ENCODE measurements around the gene SPAG4. TPM values are rescaled to one million over a fixed set of nuclear protein-coding genes. Genes with fewer than 3 reads are reported as not detected.

SPAG4 gene
- total RNA-seq, 2 experiments from 2014 or later = 6.4 to 6.9 TPM

GRCh38 chr20:35657271-35657670, 41.6 kb downstream of the SPAG4 start:
- Mint-ChIP-seq H3K4me3 (peak overlapping the region; percentile 24), H3K27me3 (no peaks in the 10 kb centered on the region), H3K4me1 (peaks cover 59% of the 10 kb centered on the region), H3K9me3 (ENCODE audit: low read depth) (peaks cover 3% of the 10 kb centered on the region), H3K36me3 (ENCODE audit: low read depth) (peaks cover 42% of the 10 kb centered on the region), H3K27ac (peak overlapping the region; percentile 89)
- intact Hi-C loops (cut with DNase I, micrococcal nuclease) = no loop called here
- ChIA-PET POLR2A (interaction anchor here (1.7 kb wide), 1 partner anchor 37 kb away, joined by 4 read pairs; no protein-coding TSS in a partner anchor), CTCF (interaction anchor here (0.6 to 1.7 kb wide), 5 partner anchors 9 to 38 kb away, joined by 3 to 6 read pairs (median 3); no protein-coding TSS in a partner anchor)
- DNase-seq (no peak), ATAC-seq (no peak)

- ATAC-seq (peak; percentile 40), DNase-seq (peak; percentile 68)
- Mint-ChIP-seq H3K27me3 (no peaks in the 10 kb centered on the region), H3K9me3 (ENCODE audit: low read depth) (peaks cover 3% of the 10 kb centered on the region), H3K4me1 (peaks cover 68% of the 10 kb centered on the region), H3K4me3 (peak overlapping the region; percentile 80), H3K36me3 (ENCODE audit: low read depth) (peaks cover 57% of the 10 kb centered on the region), H3K27ac (peak overlapping the region; percentile 100)
- POLR2A ChIA-PET = interaction anchor here (0.6 to 4.5 kb wide), 8 partner anchors 41 to 294 kb away, joined by 3 to 55 read pairs (median 6); partner anchors contain the start of genes ERGIC3, SCAND1 and SPAG4
- CTCF ChIA-PET = interaction anchor here (0.9 to 8.6 kb wide), 6 partner anchors 12 to 107 kb away, joined by 3 to 92 read pairs (median 3); partner anchors contain the start of genes NFS1, ROMO1 and SPAG4
- intact Hi-C loops (cut with DNase I, micrococcal nuclease) = loop anchor here (1.0 to 5.0 kb wide), 7 partner anchors 41 to 568 kb away; partner anchors contain the start of genes ERGIC3 (in 1 of the 2), RBM39 (in 1 of the 2) and TRPC4AP (in 1 of the 2)
These were observed 44.7 kb downstream of the SPAG4 start for GRCh38 chr20:35660122-35660937.

GRCh38 chr20:35661053-35661452, 45.4 kb downstream of the SPAG4 start:
- H3K27me3 Mint-ChIP-seq = no peaks in the 10 kb centered on the region
- H3K4me3 Mint-ChIP-seq = peak overlapping the region; percentile 80
- CTCF ChIA-PET = interaction anchor here (1.0 to 8.6 kb wide), 5 partner anchors 39 to 293 kb away, joined by 3 to 92 read pairs (median 4); partner anchors contain the start of genes SCAND1 and SPAG4
- intact Hi-C loops (cut with DNase I, micrococcal nuclease) = loop anchor here (2.0 to 5.0 kb wide), 6 partner anchors 59 to 568 kb away; partner anchors contain the start of genes ERGIC3 (in 1 of the 2), RBM39 (in 1 of the 2) and TRPC4AP (in 1 of the 2)
- POLR2A ChIA-PET = interaction anchor here (0.6 to 4.5 kb wide), 9 partner anchors 42 to 293 kb away, joined by 3 to 55 read pairs (median 6); partner anchors contain the start of genes ERGIC3, RBM39, SCAND1 and SPAG4
- ATAC-seq = peak; percentile 24
- peak overlapping the region; percentile 100 for H3K27ac Mint-ChIP-seq
- H3K36me3 Mint-ChIP-seq (ENCODE audit: low read depth) = peaks cover 57% of the 10 kb centered on the region
- H3K4me1 Mint-ChIP-seq = peaks cover 66% of the 10 kb centered on the region
- H3K9me3 Mint-ChIP-seq (ENCODE audit: low read depth) = peaks cover 3% of the 10 kb centered on the region
- DNase-seq = no peak

GRCh38 chr20:35661908-35662307, 46.3 kb downstream of the SPAG4 start:
- H3K27ac Mint-ChIP-seq = peak overlapping the region; percentile 100
- ChIA-PET CTCF (interaction anchor here (1.0 to 8.6 kb wide), 5 partner anchors 38 to 292 kb away, joined by 3 to 92 read pairs (median 4); partner anchors contain the start of genes SCAND1 and SPAG4), POLR2A (interaction anchor here (0.9 to 4.5 kb wide), 6 partner anchors 43 to 170 kb away, joined by 3 to 55 read pairs (median 22); partner anchors contain the start of genes ERGIC3, RBM39 and SPAG4)
- H3K9me3 Mint-ChIP-seq (ENCODE audit: low read depth) = peaks cover 3% of the 10 kb centered on the region
- peaks cover 53% of the 10 kb centered on the region for H3K36me3 Mint-ChIP-seq (ENCODE audit: low read depth)
- intact Hi-C loops (cut with DNase I, micrococcal nuclease) = loop anchor here (2.0 to 5.0 kb wide), 6 partner anchors 60 to 569 kb away; partner anchors contain the start of genes ERGIC3 (in 1 of the 2), RBM39 (in 1 of the 2) and TRPC4AP (in 1 of the 2)
- DNase-seq (no peak), ATAC-seq (no peak)
- peak overlapping the region; percentile 80 for H3K4me3 Mint-ChIP-seq
- H3K4me1 Mint-ChIP-seq = peaks cover 60% of the 10 kb centered on the region
- H3K27me3 Mint-ChIP-seq = no peaks in the 10 kb centered on the region

- Mint-ChIP-seq H3K4me3 (peak overlapping the region; percentile 80), H3K9me3 (ENCODE audit: low read depth) (peaks cover 3% of the 10 kb centered on the region), H3K36me3 (ENCODE audit: low read depth) (peaks cover 47% of the 10 kb centered on the region), H3K27me3 (no peaks in the 10 kb centered on the region), H3K27ac (peak overlapping the region; percentile 100), H3K4me1 (peaks cover 54% of the 10 kb centered on the region)
- ATAC-seq = peak; percentile 8
- CTCF ChIA-PET = interaction anchor here (0.6 to 8.6 kb wide), 3 partner anchors 44 to 961 kb away, joined by 4 to 92 read pairs (median 5); partner anchors contain the start of gene SPAG4
- POLR2A ChIA-PET = interaction anchor here (3.6 to 4.5 kb wide), 3 partner anchors 43 to 80 kb away, joined by 35 to 55 read pairs (median 38); partner anchors contain the start of genes RBM39 and SPAG4
- intact Hi-C loops (cut with DNase I, micrococcal nuclease) = loop anchor here (5.0 kb wide), 4 partner anchors 60 to 355 kb away; partner anchors contain the start of gene ERGIC3 (in 1 of the 2)
- DNase-seq = peak; percentile 39
These were observed 46.9 kb downstream of the SPAG4 start for GRCh38 chr20:35662551-35662950.

GRCh38 chr20:35663516-35664465, 48.2 kb downstream of the SPAG4 start:
- H3K36me3 Mint-ChIP-seq (ENCODE audit: low read depth) = peaks cover 46% of the 10 kb centered on the region
- H3K4me1 Mint-ChIP-seq = peaks cover 44% of the 10 kb centered on the region
- ChIA-PET POLR2A (interaction anchor here (0.5 to 4.5 kb wide), 16 partner anchors 18 to 290 kb away, joined by 3 to 55 read pairs (median 5); partner anchors contain the start of genes ERGIC3, NFS1, RBM39 and ROMO1), CTCF (interaction anchor here (0.5 to 8.6 kb wide), 8 partner anchors 10 to 302 kb away, joined by 3 to 92 read pairs (median 3); partner anchors contain the start of genes SCAND1 and SPAG4)
- H3K27me3 Mint-ChIP-seq = no peaks in the 10 kb centered on the region
- peak overlapping the region; percentile 80 for H3K4me3 Mint-ChIP-seq
- peak overlapping the region; percentile 100 for H3K27ac Mint-ChIP-seq
- peak; percentile 31 for ATAC-seq
- intact Hi-C loops (cut with DNase I, micrococcal nuclease) = loop anchor here (1.0 to 5.0 kb wide), 13 partner anchors 35 to 356 kb away; partner anchors contain the start of genes ERGIC3 (in 2 of the 2), NFS1 (in 2 of the 2), ROMO1 (in 2 of the 2) and SCAND1 (in 2 of the 2)
- H3K9me3 Mint-ChIP-seq (ENCODE audit: low read depth) = peaks cover 3% of the 10 kb centered on the region
- DNase-seq = peak; percentile 80

GRCh38 chr20:35664466-35665206, 49.0 kb downstream of the SPAG4 start, which contains the start of the genes CPNE1 and RBM12:
Gene CPNE1 (minus strand): TSS chr20:35664900. CDS start chr20:35632923, 31,977 bp downstream.
Gene RBM12 (minus strand): TSS chr20:35664900. CDS start chr20:35655322, 9,578 bp downstream.
- peak within 1 kb of the TSS; percentile 80 for H3K4me3 Mint-ChIP-seq
- H3K9me3 Mint-ChIP-seq (ENCODE audit: low read depth) = peaks cover 2% of the 10 kb centered on the region
- peaks cover 36% of the 10 kb centered on the region for H3K4me1 Mint-ChIP-seq
- ATAC-seq (peak; percentile 68), DNase-seq (peak; percentile 96)
- POLR2A ChIA-PET = interaction anchor here (0.6 to 4.5 kb wide), 11 partner anchors 35 to 210 kb away, joined by 3 to 55 read pairs (median 6); partner anchors contain the start of genes ERGIC3, NFS1, RBM39 and ROMO1
- no peaks in the 10 kb centered on the region for H3K27me3 Mint-ChIP-seq
- intact Hi-C loops (cut with DNase I, micrococcal nuclease) = loop anchor here (1.0 to 5.0 kb wide), 13 partner anchors 34 to 357 kb away; partner anchors contain the start of genes ERGIC3 (in 2 of the 2), NFS1 (in 2 of the 2), ROMO1 (in 2 of the 2) and SCAND1 (in 2 of the 2)
- peak within 1 kb of the TSS; percentile 100 for H3K27ac Mint-ChIP-seq
- peaks cover 42% of the 10 kb centered on the region for H3K36me3 Mint-ChIP-seq (ENCODE audit: low read depth)
- CTCF ChIA-PET = interaction anchor here (0.5 to 8.6 kb wide), 4 partner anchors 14 to 290 kb away, joined by 3 to 92 read pairs (median 6); partner anchors contain the start of genes SCAND1 and SPAG4

GRCh38 chr20:35665949-35666288, 50.3 kb downstream of the SPAG4 start:
- peaks cover 40% of the 10 kb centered on the region for H3K36me3 Mint-ChIP-seq (ENCODE audit: low read depth)
- CTCF ChIA-PET = interaction anchor here (0.7 to 8.6 kb wide), 3 partner anchors 11 to 47 kb away, joined by 3 to 92 read pairs (median 4); partner anchors contain the start of gene SPAG4
- intact Hi-C loops (cut with DNase I, micrococcal nuclease) = loop anchor here in 1 of 2 experiments (2.0 kb wide), 2 partner anchors 33 to 289 kb away; partner anchors contain the start of genes NFS1, ROMO1 and SCAND1

GRCh38 chr20:35669221-35669620, 53.6 kb downstream of the SPAG4 start:
- Mint-ChIP-seq H3K9me3 (ENCODE audit: low read depth) (no peaks in the 10 kb centered on the region), H3K4me1 (peaks cover 3% of the 10 kb centered on the region), H3K27ac (no peak overlapping the region), H3K36me3 (ENCODE audit: low read depth) (peaks cover 35% of the 10 kb centered on the region), H3K4me3 (no peak overlapping the region), H3K27me3 (no peaks in the 10 kb centered on the region)
- ChIA-PET POLR2A (no interaction called here), CTCF (interaction anchor here (1.0 to 1.1 kb wide), 2 partner anchors 50 to 68 kb away, joined by 3 read pairs; no protein-coding TSS in a partner anchor)
- ATAC-seq (no peak), DNase-seq (no peak)
- intact Hi-C loops (cut with DNase I, micrococcal nuclease) = no loop called here

More at GRCh38 chr20:35665949-35666288, 50.3 kb downstream of the SPAG4 start:
- Mint-ChIP-seq H3K27me3 (no peaks in the 10 kb centered on the region), H3K9me3 (ENCODE audit: low read depth) (no peaks in the 10 kb centered on the region), H3K4me1 (peaks cover 24% of the 10 kb centered on the region), H3K4me3 (no peak overlapping the region), H3K27ac (peak overlapping the region; percentile 35)
- ATAC-seq = no peak
- DNase-seq = no peak
- POLR2A ChIA-PET = interaction anchor here (0.7 kb wide), 2 partner anchors 92 to 795 kb away, joined by 3 read pairs; no protein-coding TSS in a partner anchor

Measured in activated CD4-positive, alpha-beta T cell treated with anti-CD3 and anti-CD28 coated beads for 36 hours (primary cell).